Astrocyte of the cerebellum (primary cell): ENCODE results near the gene SUV39H2.
"Not testable (repeated sequence)": the region's sequence is repeated elsewhere in the genome, so short reads cannot be mapped to it uniquely, and the experiment has no call there.

Source experiments
- DNase-seq: peaks from one replicate; pipeline ENCODE4 v3.0.0-alpha.2; 2011; ENCODE audit warnings: low read depth
- H3K4me3 ChIP-seq: 2 replicates; pipeline ENCODE4 v1.5.1; 2011; ENCODE audit warnings: mild to moderate bottlenecking, low read depth, low read length, moderate library complexity
- CTCF ChIP-seq: IDR thresholded peaks from 2 replicates; pipeline ENCODE4 v1.5.1; 2012; ENCODE audit warnings: low read length, low read depth, moderate library complexity, mild to moderate bottlenecking; ENCODE audit errors: missing control alignments
- in situ Hi-C: cut with HindIII; loops from 2 replicates; pipeline ENCODE4 v1.10.0; 2017; ENCODE audit warnings: low sequenced_read_pairs

Gene SUV39H2

DNA sequence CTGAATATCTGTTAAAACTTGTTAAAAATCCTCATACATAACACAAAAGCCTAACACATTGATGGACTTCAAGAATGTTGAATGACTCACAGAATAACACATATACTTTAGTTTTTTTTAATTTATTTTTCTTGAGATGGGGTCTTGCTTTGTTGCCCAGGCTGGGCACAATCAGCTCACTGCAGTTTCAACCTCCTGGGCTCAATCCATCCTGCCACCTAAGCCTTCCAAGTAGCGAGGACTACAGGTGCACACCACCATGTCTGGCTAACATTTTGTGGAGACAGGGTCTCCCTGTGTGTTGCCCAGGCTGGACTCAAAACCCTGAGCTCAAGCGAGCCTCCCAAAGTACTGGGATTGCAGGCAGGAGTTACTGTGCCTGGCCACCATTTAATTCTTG, 28.1 kb downstream of the SUV39H2 start:
- H3K4me3 ChIP-seq, result no peak overlapping the region
- DNase-seq, result no peak
- in situ Hi-C loops, result loop anchor here (10.0 kb wide), 1 partner anchor 118 kb away; no protein-coding TSS in a partner anchor
- no peak for TF ChIP-seq CTCF

GRCh38 chr10:14907591-14907990, 28.9 kb downstream of the SUV39H2 start:
- in situ Hi-C loops, result loop anchor here (10.0 kb wide), 1 partner anchor 117 kb away; no protein-coding TSS in a partner anchor
- DNase-seq, H3K4me3 ChIP-seq: not testable (repeated sequence)

GRCh38 chr10:14909101-14909500, 30.4 kb downstream of the SUV39H2 start:
- TF ChIP-seq CTCF, result no peak
- in situ Hi-C loops, result loop anchor here (10.0 kb wide), 1 partner anchor 116 kb away; no protein-coding TSS in a partner anchor
- no peak overlapping the region for H3K4me3 ChIP-seq
- DNase-seq, result no peak

GRCh38 chr10:14910953-14911352, 32.3 kb downstream of the SUV39H2 start:
- DNase-seq, result no peak
- in situ Hi-C loops, result no loop called here
- no peak overlapping the region for H3K4me3 ChIP-seq
- no peak for TF ChIP-seq CTCF

DNA sequence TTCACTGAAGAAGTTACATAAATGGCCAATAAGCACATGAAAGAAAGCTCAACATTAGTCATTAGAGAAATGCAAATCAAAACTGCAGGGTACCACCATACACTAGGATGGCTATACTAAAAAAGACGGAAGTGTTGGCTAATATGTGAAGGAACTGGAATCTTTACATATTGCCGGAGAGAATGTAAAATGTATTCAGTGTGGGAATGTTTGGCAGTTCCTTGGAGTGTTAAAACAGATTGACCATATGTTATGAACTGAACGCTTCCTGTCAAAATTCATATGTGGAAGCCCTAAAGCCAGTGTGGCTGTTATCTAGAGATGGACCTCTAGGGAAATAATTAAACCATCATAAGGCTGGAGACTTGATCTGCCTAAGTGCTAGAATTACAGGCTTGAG, 33.1 kb downstream of the SUV39H2 start:
- no peak for TF ChIP-seq CTCF
- no peak overlapping the region for H3K4me3 ChIP-seq
- in situ Hi-C loops, result no loop called here
- no peak for DNase-seq

GRCh38 chr10:14916600-14916999, 37.9 kb downstream of the SUV39H2 start:
- no peak for TF ChIP-seq CTCF
- no peak overlapping the region for H3K4me3 ChIP-seq
- in situ Hi-C loops, result no loop called here
- DNase-seq, result no peak

- no peak for TF ChIP-seq CTCF
Measured at GRCh38 chr10:14917827-14918226, 39.2 kb downstream of the SUV39H2 start.

More at GRCh38 chr10:14917827-14918226, 39.2 kb downstream of the SUV39H2 start:
- no peak overlapping the region for H3K4me3 ChIP-seq
- in situ Hi-C loops, result no loop called here
- no peak for DNase-seq
